IPS-15b (cell line): Measurements from ENCODE around the gene UBE2I.

Experiments
- H3K27me3 ChIP-seq: one replicate; pipeline ENCODE4 v1.6.1; 2013; ENCODE audit warnings: low read length; ENCODE audit not compliant: control insufficient read depth, insufficient read depth
- H3K36me3 ChIP-seq: one replicate; pipeline ENCODE4 v1.6.1; 2013; ENCODE audit warnings: low read length; ENCODE audit not compliant: control insufficient read depth, insufficient read depth
- H3K4me1 ChIP-seq: one replicate; pipeline ENCODE4 v1.6.1; 2013; ENCODE audit warnings: mild to moderate bottlenecking, low read length; ENCODE audit not compliant: control insufficient read depth, insufficient read depth
- H3K4me3 ChIP-seq: one replicate; pipeline ENCODE4 v1.5.1; 2013; ENCODE audit warnings: low read depth, low read length
- H3K9ac ChIP-seq: one replicate; pipeline ENCODE4 v1.6.1; 2013; ENCODE audit warnings: low read depth, mild to moderate bottlenecking, low read length
- H3K9me3 ChIP-seq: one replicate; pipeline ENCODE4 v1.6.1; 2013; ENCODE audit warnings: mild to moderate bottlenecking, low read length; ENCODE audit not compliant: control insufficient read depth, insufficient read depth

The UBE2I gene

GRCh38 chr16:1308977-1309885 lies at the start of gene UBE2I:
Gene UBE2I, plus strand, starts transcription at chr16:1309636. Its CDS starts 4,395 bp downstream, at chr16:1314031.
- H3K36me3 ChIP-seq = peaks cover 19% of the 10 kb centered on the region
- no peaks in the 10 kb centered on the region for H3K9me3 ChIP-seq
- H3K4me1 ChIP-seq = no peaks in the 10 kb centered on the region
- H3K9ac ChIP-seq = peak within 1 kb of the TSS; percentile 100
- H3K4me3 ChIP-seq = peak within 1 kb of the TSS; percentile 90
- H3K27me3 ChIP-seq = no peaks in the 10 kb centered on the region

- no peaks in the 10 kb centered on the region for H3K9me3 ChIP-seq
- no peaks in the 10 kb centered on the region for H3K36me3 ChIP-seq
- no peak overlapping the region for H3K9ac ChIP-seq
- no peak overlapping the region for H3K4me3 ChIP-seq
- peaks cover 14% of the 10 kb centered on the region for H3K27me3 ChIP-seq
- H3K4me1 ChIP-seq = no peaks in the 10 kb centered on the region
Observed at GRCh38 chr16:1259760-1260068, 49.7 kb upstream of the UBE2I start.

GRCh38 chr16:1260101-1260680 lies 49.2 kb upstream of the UBE2I start:
- Histone ChIP-seq H3K36me3 (no peaks in the 10 kb centered on the region), H3K9ac (no peak overlapping the region), H3K27me3 (peaks cover 14% of the 10 kb centered on the region), H3K4me1 (no peaks in the 10 kb centered on the region), H3K9me3 (no peaks in the 10 kb centered on the region), H3K4me3 (no peak overlapping the region)

GRCh38 chr16:1261131-1261892 lies 48.1 kb upstream of the UBE2I start:
- no peak overlapping the region for H3K4me3 ChIP-seq
- H3K36me3 ChIP-seq = no peaks in the 10 kb centered on the region
- H3K4me1 ChIP-seq = no peaks in the 10 kb centered on the region
- no peak overlapping the region for H3K9ac ChIP-seq
- H3K27me3 ChIP-seq = peaks cover 14% of the 10 kb centered on the region
- no peaks in the 10 kb centered on the region for H3K9me3 ChIP-seq

- H3K27me3 ChIP-seq = peaks cover 14% of the 10 kb centered on the region
- H3K36me3 ChIP-seq = no peaks in the 10 kb centered on the region
- H3K9me3 ChIP-seq = no peaks in the 10 kb centered on the region
- H3K4me3 ChIP-seq = no peak overlapping the region
- H3K9ac ChIP-seq = no peak overlapping the region
- H3K4me1 ChIP-seq = no peaks in the 10 kb centered on the region
Observed at GRCh38 chr16:1262210-1262845, 47.1 kb upstream of the UBE2I start.

DNA sequence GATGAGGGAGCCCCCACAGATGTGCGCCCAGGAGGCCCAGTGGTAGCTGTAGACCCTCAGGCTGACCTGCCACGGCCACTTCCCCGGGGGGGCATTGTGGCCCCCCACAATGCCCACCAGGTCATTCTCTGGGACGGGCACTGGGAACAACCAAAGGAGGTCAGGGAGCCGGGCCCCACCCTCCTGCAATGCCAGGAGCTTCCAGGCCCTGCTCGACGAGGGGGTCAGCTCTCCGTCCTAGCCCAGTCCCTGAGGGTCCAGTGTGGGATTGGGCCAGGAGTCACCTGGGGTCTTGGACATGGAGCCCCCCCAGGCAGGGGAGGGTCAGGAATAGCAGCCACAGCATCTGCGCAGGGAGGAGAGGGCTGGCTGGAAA lies 46.6 kb upstream of the UBE2I start:
- Histone ChIP-seq H3K36me3 (no peaks in the 10 kb centered on the region), H3K4me3 (no peak overlapping the region), H3K27me3 (peaks cover 14% of the 10 kb centered on the region), H3K4me1 (no peaks in the 10 kb centered on the region), H3K9me3 (no peaks in the 10 kb centered on the region), H3K9ac (no peak overlapping the region)

GRCh38 chr16:1263591-1264344 lies 45.7 kb upstream of the UBE2I start:
- no peaks in the 10 kb centered on the region for H3K9me3 ChIP-seq
- H3K4me1 ChIP-seq = no peaks in the 10 kb centered on the region
- no peaks in the 10 kb centered on the region for H3K36me3 ChIP-seq
- H3K4me3 ChIP-seq = no peak overlapping the region
- no peak overlapping the region for H3K9ac ChIP-seq
- peaks cover 14% of the 10 kb centered on the region for H3K27me3 ChIP-seq

DNA sequence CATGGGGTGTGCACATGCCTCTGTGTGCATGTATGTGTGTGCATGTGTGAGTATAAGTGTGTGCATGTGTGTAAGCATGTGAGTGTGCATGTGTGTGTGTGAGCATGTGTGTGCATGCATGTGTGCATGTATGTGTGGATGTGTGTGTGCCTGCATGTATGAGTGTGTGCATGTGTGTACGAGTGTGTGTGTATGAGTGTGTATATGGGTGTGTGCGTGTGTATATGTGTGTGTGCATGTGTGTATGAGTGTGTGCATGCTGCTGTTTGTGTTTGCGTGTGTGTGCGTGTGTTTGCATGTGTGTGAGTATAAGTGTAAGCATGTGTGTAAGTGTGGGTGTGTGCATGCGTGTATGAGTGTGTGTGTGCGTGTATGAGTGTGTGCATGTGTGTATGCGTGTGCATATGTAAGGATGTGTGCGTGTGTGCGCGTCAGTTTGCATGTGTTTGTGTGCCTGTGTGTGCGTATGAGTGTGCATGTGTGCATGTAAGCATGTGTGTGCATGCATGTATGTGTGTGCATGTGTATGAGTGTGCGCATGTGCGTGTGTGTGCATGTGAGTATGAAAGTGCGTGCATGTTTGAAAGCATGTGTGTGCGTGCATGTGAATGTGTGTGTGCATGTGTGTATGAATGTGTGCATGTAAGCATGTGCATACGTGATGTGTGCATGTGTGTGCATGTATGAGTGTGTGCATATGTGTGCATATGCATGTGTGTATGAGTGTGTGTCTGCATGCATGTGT lies 44.9 kb upstream of the UBE2I start:
- H3K27me3 ChIP-seq = peaks cover 8% of the 10 kb centered on the region
- H3K36me3 ChIP-seq = no peaks in the 10 kb centered on the region

GRCh38 chr16:1265090-1265630 lies 44.3 kb upstream of the UBE2I start:
- Histone ChIP-seq H3K4me1 (no peaks in the 10 kb centered on the region), H3K36me3 (no peaks in the 10 kb centered on the region), H3K9ac (no peak overlapping the region), H3K9me3 (no peaks in the 10 kb centered on the region), H3K27me3 (peaks cover 4% of the 10 kb centered on the region), H3K4me3 (no peak overlapping the region)

More for the DNA sequence above, 44.9 kb upstream of the UBE2I start:
- Histone ChIP-seq H3K9ac (no peak overlapping the region), H3K4me3 (no peak overlapping the region), H3K9me3 (no peaks in the 10 kb centered on the region), H3K4me1 (no peaks in the 10 kb centered on the region)

GRCh38 chr16:1265826-1266225 lies 43.6 kb upstream of the UBE2I start:
- Histone ChIP-seq H3K4me3 (no peak overlapping the region), H3K36me3 (no peaks in the 10 kb centered on the region), H3K4me1 (no peaks in the 10 kb centered on the region), H3K27me3 (peaks cover under 1% of the 10 kb centered on the region), H3K9me3 (no peaks in the 10 kb centered on the region), H3K9ac (no peak overlapping the region)
